ENCODE measurements around the gene SSBP3.

- no peak for TF ChIP-seq CTCF (IDR thresholded peaks at IDR 0.05)
- no peak for TF ChIP-seq POLR2A (IDR thresholded peaks at IDR 0.05)
Measured at GRCh38 chr1:54305906-54306514, 100.2 kb downstream of the SSBP3 start.
